WTC11 (cell line): ENCODE results near the gene MRPL20. TPM values are rescaled to one million over a fixed set of nuclear protein-coding genes. Genes with fewer than 3 reads are reported as not detected.
"Not testable (repeated sequence)": the region's sequence is repeated elsewhere in the genome, so short reads cannot be mapped to it uniquely, and the experiment has no call there.

Experiments used
- ATAC-seq: fragments of 200-7000 bp; cut with Tn5 transposase; 2 replicates; pipeline ENCODE4 v1.10.0; 2021; ENCODE audit warnings: mild to moderate bottlenecking, moderate library complexity
- CTCF ChIA-PET: fragments of 300-600 bp; sonication (Branson Sonifier 250); formaldehyde crosslinking; loops from one replicate; lab custom pipeline; 2021; ENCODE audit warnings: antibody characterized with exemption; lab: Charles Lee
- POLR2A ChIA-PET: fragments of 350-600 bp; sonication (Branson Sonifier 250); formaldehyde crosslinking; loops from one replicate; lab custom pipeline; 2021; ENCODE audit warnings: antibody characterized with exemption; lab: Charles Lee
- DNase-seq: peaks from one replicate; pipeline ENCODE4 v3.0.0; 2021; ENCODE audit warnings: low spot score
- H3K27ac Mint-ChIP-seq: 2 replicates; pipeline ENCODE4 v1.8.0; 2021; ENCODE audit warnings: mixed read lengths
- H3K27me3 Mint-ChIP-seq: 2 replicates; pipeline ENCODE4 v1.8.0; 2021; ENCODE audit warnings: low read depth, mild to moderate bottlenecking, moderate library complexity, mixed read lengths
- H3K36me3 Mint-ChIP-seq: 2 replicates; pipeline ENCODE4 v1.8.0; 2021; ENCODE audit warnings: mixed read lengths
- H3K4me1 Mint-ChIP-seq: 2 replicates; pipeline ENCODE4 v1.8.0; 2022; ENCODE audit warnings: mixed read lengths
- H3K4me3 Mint-ChIP-seq: 2 replicates; pipeline ENCODE4 v1.8.0; 2021; ENCODE audit warnings: mild to moderate bottlenecking, moderate library complexity, mixed read lengths
- H3K9me3 Mint-ChIP-seq: 2 replicates; pipeline ENCODE4 v1.8.0; 2021; ENCODE audit warnings: mixed read lengths
- ELF4 ChIP-seq: sonication (generic); formaldehyde crosslinking; IDR thresholded peaks from 2 replicates; pipeline ENCODE4 v1.8.1; 2022; ENCODE audit warnings: low read depth, mild to moderate bottlenecking, moderate library complexity, missing genetic modification reagents
- GABPB1 ChIP-seq: sonication (generic); formaldehyde crosslinking; IDR thresholded peaks from 2 replicates; pipeline ENCODE4 v1.8.1; 2023; ENCODE audit warnings: mild to moderate bottlenecking, missing genetic modification reagents
- GRHL2 ChIP-seq: fragments of 250-450 bp; sonication (Bioruptor Pico); IDR thresholded peaks from 2 replicates; pipeline ENCODE4 v1.8.0; 2022; ENCODE audit warnings: mild to moderate bottlenecking, moderate library complexity; ENCODE audit not compliant: insufficient replicate concordance, severe bottlenecking
- NR1H2 ChIP-seq: sonication (generic); formaldehyde crosslinking; IDR thresholded peaks from 2 replicates; pipeline ENCODE4 v1.9.0; 2021; ENCODE audit warnings: mild to moderate bottlenecking, moderate library complexity, missing genetic modification reagents
- SP1 ChIP-seq: sonication (generic); formaldehyde crosslinking; conservative IDR thresholded peaks from 2 replicates; pipeline ENCODE4 v1.8.1; 2022; ENCODE audit warnings: missing genetic modification reagents
- TEAD1 ChIP-seq: sonication (generic); formaldehyde crosslinking; IDR thresholded peaks from 2 replicates; pipeline ENCODE4 v1.8.0; 2022; ENCODE audit warnings: mild to moderate bottlenecking, missing genetic modification reagents
- ZNF121 ChIP-seq: sonication (generic); formaldehyde crosslinking; IDR thresholded peaks from 2 replicates; pipeline ENCODE4 v1.8.0; 2023; ENCODE audit warnings: missing genetic modification reagents
- ZNF423 ChIP-seq: fragments of 250-450 bp; sonication (Bioruptor Pico); IDR thresholded peaks from 2 replicates; pipeline ENCODE4 v2.1.2; 2022; ENCODE audit warnings: mild to moderate bottlenecking, moderate library complexity
- ZNF671 ChIP-seq: fragments of 250-450 bp; sonication (Bioruptor Pico); IDR thresholded peaks from 2 replicates; pipeline ENCODE4 v1.8.0; 2021; ENCODE audit warnings: mild to moderate bottlenecking
- total RNA-seq: library from RNA; stranded (reverse); gene quantifications from 3 replicates; pipeline ENCODE4 v1.2.3, GENCODE V29; 2021
- TF ChIP-seq, protein P1 (sequence below): fragments of 200-600 bp; IDR thresholded peaks from 2 replicates; pipeline ENCODE4 v1.8.0; 2022; ENCODE audit warnings: antibody characterized with exemption
- TF ChIP-seq, protein P2 (sequence below): sonication (generic); formaldehyde crosslinking; IDR thresholded peaks from 2 replicates; pipeline ENCODE4 v1.8.1; 2022; ENCODE audit warnings: low read depth, missing genetic modification reagents, borderline replicate concordance

The MRPL20 gene
- total RNA-seq, 1 experiment from 2014 or later: 156 TPM

DNA sequence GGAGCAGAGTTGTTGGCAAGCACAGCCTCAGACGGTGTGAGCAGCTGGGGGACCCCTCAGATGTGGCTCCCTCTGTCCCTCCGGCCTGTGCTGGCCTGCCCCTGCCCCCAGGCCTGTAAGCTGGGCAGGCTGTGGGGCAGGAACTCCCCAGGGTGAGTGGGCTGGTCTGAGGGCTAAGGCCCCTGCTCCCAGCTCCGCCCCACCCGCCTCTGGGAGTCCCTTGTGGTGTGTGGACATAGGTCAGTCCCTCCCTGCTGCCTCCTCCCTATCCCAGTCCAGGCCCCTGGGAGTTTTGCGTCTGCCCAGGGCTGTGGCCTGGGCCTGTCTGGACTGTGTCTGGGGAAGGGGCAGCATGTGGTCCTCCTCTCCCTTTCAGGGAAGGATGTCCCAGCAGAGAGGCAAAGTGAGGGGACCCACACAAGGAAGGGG lies 24.8 kb upstream of the MRPL20 start:
- H3K27ac Mint-ChIP-seq: no peak overlapping the region
- CTCF ChIA-PET: interaction anchor here (0.6 kb wide), 1 partner anchor 9 kb away, joined by 3 read pairs; no protein-coding TSS in a partner anchor
- no peaks in the 10 kb centered on the region for H3K36me3 Mint-ChIP-seq
- H3K9me3 Mint-ChIP-seq: no peaks in the 10 kb centered on the region
- POLR2A ChIA-PET: interaction anchor here (1.8 kb wide), 2 partner anchors 9 to 24 kb away, joined by 4 to 5 read pairs; partner anchors contain the start of gene MRPL20
- peaks cover 32% of the 10 kb centered on the region for H3K4me1 Mint-ChIP-seq
- TF ChIP-seq ZNF423 (CRISPR knock-in tag) (no peak), GABPB1 (CRISPR knock-in tag) (0 out of 2 replicates have a peak, but pooled peaks have one; percentile 19), ZNF671 (CRISPR knock-in tag) (no peak)
- H3K27me3 Mint-ChIP-seq: peaks cover 6% of the 10 kb centered on the region; the same call in 1 of the 2 replicates
- DNase-seq: peak; percentile 25
- no peak overlapping the region for H3K4me3 Mint-ChIP-seq
- no peak for ATAC-seq

DNA sequence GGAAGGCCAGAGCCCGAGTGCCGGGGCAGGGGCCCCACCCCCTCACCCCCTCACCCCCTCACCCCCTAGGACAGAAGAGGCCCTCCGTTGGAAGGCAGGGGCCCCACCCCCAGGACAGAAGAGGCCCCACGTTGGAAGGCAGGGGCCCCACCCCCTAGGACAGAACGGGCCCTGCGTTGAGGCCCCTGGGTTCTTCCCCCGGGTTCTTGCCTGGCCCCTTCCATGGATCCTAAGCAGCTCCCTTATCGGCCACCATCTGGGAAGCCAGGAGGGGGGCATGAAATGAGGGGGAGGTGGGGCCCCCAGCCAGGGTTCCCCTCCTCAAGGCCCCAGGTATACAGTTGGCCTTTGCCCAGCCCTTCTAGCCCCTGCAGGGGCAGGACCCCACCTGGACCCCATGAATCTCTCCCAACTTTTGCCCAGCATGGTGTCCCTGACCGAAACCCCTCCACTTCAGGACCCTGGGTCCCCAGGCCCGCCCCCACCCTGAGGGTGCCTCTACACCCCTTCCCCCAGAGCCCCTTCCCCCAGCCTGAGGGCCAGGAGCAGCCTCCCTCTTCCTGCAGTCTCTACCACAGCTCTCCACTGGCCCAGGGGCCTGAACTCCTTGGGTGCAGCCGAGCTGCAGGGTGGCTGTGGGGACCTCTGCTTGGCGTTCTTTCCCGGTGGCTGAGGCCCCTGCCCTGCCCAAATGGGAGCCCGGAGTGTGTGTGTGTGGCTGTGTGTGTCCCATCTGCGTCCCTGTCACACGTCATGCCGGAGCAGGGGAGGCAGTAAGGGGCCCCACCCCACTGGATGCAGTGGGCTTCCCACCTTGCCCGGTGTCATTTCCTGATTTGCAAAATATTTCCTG lies 24.1 kb upstream of the MRPL20 start:
- POLR2A ChIA-PET: interaction anchor here (0.7 to 1.8 kb wide), 6 partner anchors 10 to 32 kb away, joined by 3 to 5 read pairs (median 5); partner anchors contain the start of genes CCNL2 and MRPL20
- 0 out of 2 replicates have a peak, but pooled peaks have one; percentile 31 for TF ChIP-seq NR1H2 (CRISPR knock-in tag)
- TF ChIP-seq, protein P1, sequence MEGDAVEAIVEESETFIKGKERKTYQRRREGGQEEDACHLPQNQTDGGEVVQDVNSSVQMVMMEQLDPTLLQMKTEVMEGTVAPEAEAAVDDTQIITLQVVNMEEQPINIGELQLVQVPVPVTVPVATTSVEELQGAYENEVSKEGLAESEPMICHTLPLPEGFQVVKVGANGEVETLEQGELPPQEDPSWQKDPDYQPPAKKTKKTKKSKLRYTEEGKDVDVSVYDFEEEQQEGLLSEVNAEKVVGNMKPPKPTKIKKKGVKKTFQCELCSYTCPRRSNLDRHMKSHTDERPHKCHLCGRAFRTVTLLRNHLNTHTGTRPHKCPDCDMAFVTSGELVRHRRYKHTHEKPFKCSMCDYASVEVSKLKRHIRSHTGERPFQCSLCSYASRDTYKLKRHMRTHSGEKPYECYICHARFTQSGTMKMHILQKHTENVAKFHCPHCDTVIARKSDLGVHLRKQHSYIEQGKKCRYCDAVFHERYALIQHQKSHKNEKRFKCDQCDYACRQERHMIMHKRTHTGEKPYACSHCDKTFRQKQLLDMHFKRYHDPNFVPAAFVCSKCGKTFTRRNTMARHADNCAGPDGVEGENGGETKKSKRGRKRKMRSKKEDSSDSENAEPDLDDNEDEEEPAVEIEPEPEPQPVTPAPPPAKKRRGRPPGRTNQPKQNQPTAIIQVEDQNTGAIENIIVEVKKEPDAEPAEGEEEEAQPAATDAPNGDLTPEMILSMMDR: no peak
- TF ChIP-seq, protein P2, sequence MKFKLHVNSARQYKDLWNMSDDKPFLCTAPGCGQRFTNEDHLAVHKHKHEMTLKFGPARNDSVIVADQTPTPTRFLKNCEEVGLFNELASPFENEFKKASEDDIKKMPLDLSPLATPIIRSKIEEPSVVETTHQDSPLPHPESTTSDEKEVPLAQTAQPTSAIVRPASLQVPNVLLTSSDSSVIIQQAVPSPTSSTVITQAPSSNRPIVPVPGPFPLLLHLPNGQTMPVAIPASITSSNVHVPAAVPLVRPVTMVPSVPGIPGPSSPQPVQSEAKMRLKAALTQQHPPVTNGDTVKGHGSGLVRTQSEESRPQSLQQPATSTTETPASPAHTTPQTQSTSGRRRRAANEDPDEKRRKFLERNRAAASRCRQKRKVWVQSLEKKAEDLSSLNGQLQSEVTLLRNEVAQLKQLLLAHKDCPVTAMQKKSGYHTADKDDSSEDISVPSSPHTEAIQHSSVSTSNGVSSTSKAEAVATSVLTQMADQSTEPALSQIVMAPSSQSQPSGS (CRISPR knock-in tag): no peak
- Mint-ChIP-seq H3K9me3 (no peaks in the 10 kb centered on the region), H3K27ac (peak overlapping the region; percentile 49; the same call in 1 of the 2 replicates), H3K4me3 (no peak overlapping the region), H3K36me3 (no peaks in the 10 kb centered on the region), H3K4me1 (peaks cover 32% of the 10 kb centered on the region), H3K27me3 (peaks cover 4% of the 10 kb centered on the region; the same call in 1 of the 2 replicates)
- CTCF ChIA-PET: interaction anchor here (0.7 to 1.6 kb wide), 8 partner anchors 10 to 139 kb away, joined by 3 to 11 read pairs (median 4); partner anchors contain the start of gene CCNL2
- no peak for ATAC-seq
- DNase-seq: no peak

DNA sequence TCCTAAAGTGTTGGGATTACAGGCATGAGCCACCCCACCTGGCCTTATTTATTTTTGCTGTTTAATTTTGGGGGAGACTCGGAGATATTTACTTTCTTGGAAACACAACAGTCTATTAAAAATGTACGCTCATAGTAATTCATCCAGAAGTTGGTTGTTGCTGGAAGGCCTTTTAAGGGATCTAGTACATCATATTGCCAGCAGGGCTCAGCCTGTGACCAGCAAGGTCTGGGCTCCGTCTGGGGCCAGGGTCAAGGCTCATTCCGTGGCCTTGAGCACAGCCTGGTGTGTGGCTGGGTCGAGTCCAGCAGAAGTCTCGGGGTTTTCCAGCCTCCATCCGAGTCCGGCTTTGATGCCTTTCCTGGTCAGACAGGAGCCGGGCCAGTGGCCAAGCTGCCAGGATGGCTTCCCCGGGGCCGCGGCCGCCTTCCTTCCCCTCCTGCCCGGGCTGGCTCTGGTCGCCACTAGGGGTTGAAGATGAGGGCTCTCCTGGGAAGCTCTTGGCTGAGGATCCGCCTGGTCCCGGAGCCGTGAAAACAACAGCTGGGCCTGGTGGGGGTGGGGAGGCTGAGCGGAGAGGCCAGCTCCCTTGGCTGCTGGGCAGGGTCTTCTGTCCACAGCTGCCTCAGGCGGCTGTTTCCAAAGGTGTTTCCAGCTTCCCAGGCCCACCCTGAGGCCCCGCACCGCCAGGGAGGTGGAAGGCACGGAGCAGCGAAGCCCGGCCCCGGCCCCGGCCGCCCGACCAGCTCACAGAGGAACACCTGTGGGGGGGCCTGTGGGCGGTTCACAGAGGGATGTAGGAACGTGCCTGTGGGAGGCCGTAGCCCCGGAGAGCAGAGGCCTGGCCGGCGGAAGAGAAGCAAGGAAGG lies 23.3 kb upstream of the MRPL20 start:
- ChIA-PET POLR2A (interaction anchor here (0.7 to 1.5 kb wide), 4 partner anchors 10 to 31 kb away, joined by 3 to 5 read pairs (median 5); partner anchors contain the start of genes CCNL2 and MRPL20), CTCF (interaction anchor here (0.5 to 1.6 kb wide), 10 partner anchors 11 to 635 kb away, joined by 3 to 11 read pairs (median 4); partner anchors contain the start of genes AURKAIP1 and CCNL2)
- ATAC-seq (peak; percentile 9), DNase-seq (peak; percentile 62)
- no peak overlapping the region; the same call in 1 of the 2 replicates for H3K27ac Mint-ChIP-seq
- H3K27me3 Mint-ChIP-seq: peaks cover 2% of the 10 kb centered on the region; the same call in 1 of the 2 replicates
- H3K4me1 Mint-ChIP-seq: peaks cover 37% of the 10 kb centered on the region
- no peaks in the 10 kb centered on the region for H3K36me3 Mint-ChIP-seq
- TF ChIP-seq ELF4 (CRISPR knock-in tag) (no peak), GABPB1 (CRISPR knock-in tag) (0 out of 2 replicates have a peak, but pooled peaks have one; percentile 16), SP1 (CRISPR knock-in tag) (0 out of 2 replicates have a peak, but pooled peaks have one; percentile 28), ZNF423 (CRISPR knock-in tag) (peak; percentile 69), TEAD1 (CRISPR knock-in tag) (no peak)
- no peaks in the 10 kb centered on the region for H3K9me3 Mint-ChIP-seq
- H3K4me3 Mint-ChIP-seq: no peak overlapping the region

DNA sequence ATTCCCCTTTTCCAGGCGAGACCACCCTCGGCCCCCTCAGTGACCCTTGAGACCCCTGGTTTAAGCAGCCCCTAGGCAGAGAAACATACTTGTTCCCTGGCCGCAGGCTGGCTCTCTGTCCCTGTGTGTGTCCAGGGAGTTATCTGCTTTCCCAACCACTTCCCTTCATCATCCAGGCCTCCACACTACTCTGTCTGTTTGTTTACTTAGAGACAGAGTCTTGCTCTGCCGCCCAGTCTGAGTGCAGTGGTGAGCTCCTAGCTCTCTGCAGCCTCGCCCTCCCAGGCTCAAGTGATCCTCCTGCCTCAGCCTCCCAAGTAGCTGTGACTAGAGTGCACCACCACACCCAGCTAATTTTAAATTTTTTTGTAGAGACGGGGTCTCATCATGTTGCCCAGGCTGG lies 22.6 kb upstream of the MRPL20 start:
- DNase-seq: no peak
- H3K27me3 Mint-ChIP-seq: no peaks in the 10 kb centered on the region

DNA sequence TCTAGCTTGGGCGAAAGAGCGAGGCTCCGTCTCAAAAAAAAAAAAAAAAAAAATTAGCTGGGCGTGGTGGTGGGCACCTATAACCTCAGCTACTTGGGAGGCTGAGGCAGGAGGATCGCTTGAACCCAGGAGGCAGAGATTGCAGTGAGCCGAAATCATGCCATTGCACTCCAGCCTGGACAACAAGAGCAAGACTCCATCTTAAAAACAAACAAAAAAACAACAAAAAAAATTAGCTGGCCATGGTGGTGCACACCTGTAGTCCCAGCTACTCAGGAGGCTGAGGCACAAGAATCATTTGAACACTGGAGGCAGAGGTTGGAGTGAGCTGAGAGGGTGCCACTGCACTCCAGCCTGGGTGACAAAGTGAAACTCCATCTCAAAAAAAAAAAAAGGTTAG lies 21.9 kb upstream of the MRPL20 start:
- POLR2A ChIA-PET: interaction anchor here (0.7 to 0.9 kb wide), 2 partner anchors 29 to 41 kb away, joined by 3 to 4 read pairs; partner anchors contain the start of gene CCNL2
- Mint-ChIP-seq H3K4me3 (peak overlapping the region; percentile 3; the same call in 1 of the 2 replicates), H3K4me1 (peaks cover 37% of the 10 kb centered on the region)
- DNase-seq, H3K27me3 Mint-ChIP-seq, H3K9me3 Mint-ChIP-seq, ATAC-seq, H3K36me3 Mint-ChIP-seq, H3K27ac Mint-ChIP-seq: not testable (repeated sequence)
- CTCF ChIA-PET: interaction anchor here (0.7 to 1.4 kb wide), 3 partner anchors 9 to 27 kb away, joined by 3 to 4 read pairs (median 3); no protein-coding TSS in a partner anchor

More for the DNA sequence above, 22.6 kb upstream of the MRPL20 start:
- POLR2A ChIA-PET: interaction anchor here (1.1 to 1.5 kb wide), 2 partner anchors 22 to 27 kb away, joined by 5 read pairs; partner anchors contain the start of gene MRPL20
- Mint-ChIP-seq H3K4me1 (peaks cover 37% of the 10 kb centered on the region), H3K27ac (no peak overlapping the region), H3K36me3 (no peaks in the 10 kb centered on the region), H3K4me3 (peak overlapping the region; percentile 12; the same call in 1 of the 2 replicates), H3K9me3 (no peaks in the 10 kb centered on the region)
- TF ChIP-seq GRHL2 (CRISPR knock-in tag) (no peak), ZNF121 (CRISPR knock-in tag) (peak; percentile 94)
- ATAC-seq: no peak
- CTCF ChIA-PET: interaction anchor here (1.0 to 1.5 kb wide), 4 partner anchors 28 to 138 kb away, joined by 3 to 7 read pairs (median 4); partner anchors contain the start of gene AURKAIP1
